Umbilical cord (tissue), 2 donors: Measurements from ENCODE around the gene TMC6. TPM values are rescaled to one million over a fixed set of nuclear protein-coding genes. Genes with fewer than 3 reads are reported as not detected.
"Not testable (repeated sequence)": the region's sequence is repeated elsewhere in the genome, so short reads cannot be mapped to it uniquely, and the experiment has no call there.

ENCODE experiments used
- DNase-seq: peaks from one replicate; pipeline ENCODE4 v3.0.0-alpha.2; 2015; ENCODE audit warnings: low spot score
- total RNA-seq: library from RNA; depleted of rRNA; stranded (reverse); fragments of >200 nt; gene quantifications from one replicate; pipeline ENCODE4 v1.2.3, GENCODE V29; 2014; ENCODE audit warnings: low replicate concordance; ENCODE audit not compliant: insufficient read depth

TMC6 gene
- total RNA-seq, 1 donor from 2014 or later: 20.9 TPM

DNA sequence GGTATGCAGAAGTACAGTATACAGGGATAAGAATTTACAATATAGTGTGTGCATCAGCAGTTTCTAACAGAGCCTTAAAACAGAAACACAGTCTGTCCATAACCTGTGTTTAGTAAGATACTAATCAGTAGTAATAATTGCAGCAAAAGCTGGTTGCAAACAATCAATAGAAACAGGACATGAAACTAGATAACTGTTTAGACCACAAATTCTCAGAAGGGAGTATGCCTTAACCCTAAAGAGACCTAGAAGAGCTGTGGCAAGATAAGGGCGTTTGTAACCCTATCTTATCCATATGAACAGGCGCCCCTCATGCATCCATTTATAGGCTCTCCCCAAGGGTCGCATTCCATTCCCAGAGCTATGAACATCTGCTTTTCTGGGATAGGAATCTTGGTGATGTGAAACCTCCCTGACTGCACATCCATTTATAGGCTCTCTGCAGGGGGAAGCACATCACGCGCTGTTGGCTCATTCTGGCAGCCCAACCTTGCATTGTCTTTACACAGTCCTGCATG lies 46.1 kb downstream of the TMC6 start:
- not testable (repeated sequence) for DNase-seq

DNA sequence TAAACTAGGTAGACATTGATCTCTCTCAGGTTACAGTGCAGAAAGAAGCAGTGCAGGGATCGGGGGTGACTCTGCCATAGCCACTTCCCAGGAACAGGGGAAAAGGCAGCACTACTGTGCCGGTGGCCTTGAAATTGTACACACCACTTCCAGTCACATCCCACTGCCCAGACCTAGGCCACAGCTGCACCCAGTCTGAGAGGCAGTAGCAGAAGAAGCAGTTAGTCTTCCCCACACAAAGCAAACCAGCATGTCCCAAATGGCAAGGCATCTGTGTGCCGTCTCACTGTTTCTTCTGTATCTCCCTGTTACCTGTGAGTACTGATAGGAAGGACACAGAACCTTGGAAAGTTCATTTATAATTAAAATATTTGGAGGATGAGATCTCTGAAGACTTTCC lies 47.0 kb downstream of the TMC6 start:
- no peak for DNase-seq

DNA sequence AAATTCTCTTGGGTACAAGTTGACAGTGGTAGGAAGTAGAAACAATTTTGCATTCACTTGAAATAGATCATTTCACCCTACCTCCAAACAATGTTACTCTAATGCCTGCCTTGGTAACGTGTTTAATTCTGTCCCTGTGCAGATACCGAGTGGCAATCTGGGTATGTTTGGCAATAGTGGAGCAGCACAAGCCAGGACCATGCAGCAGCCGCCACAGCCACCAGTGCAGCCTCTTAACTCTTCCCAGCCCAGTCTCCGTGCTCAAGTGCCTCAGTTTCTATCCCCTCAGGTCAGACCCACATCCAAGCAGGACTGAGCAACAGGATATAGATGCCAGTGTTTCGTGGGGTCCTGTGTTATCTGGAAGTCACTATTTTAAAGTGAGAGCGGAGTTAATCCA lies 49.3 kb downstream of the TMC6 start:
- no peak for DNase-seq

DNA sequence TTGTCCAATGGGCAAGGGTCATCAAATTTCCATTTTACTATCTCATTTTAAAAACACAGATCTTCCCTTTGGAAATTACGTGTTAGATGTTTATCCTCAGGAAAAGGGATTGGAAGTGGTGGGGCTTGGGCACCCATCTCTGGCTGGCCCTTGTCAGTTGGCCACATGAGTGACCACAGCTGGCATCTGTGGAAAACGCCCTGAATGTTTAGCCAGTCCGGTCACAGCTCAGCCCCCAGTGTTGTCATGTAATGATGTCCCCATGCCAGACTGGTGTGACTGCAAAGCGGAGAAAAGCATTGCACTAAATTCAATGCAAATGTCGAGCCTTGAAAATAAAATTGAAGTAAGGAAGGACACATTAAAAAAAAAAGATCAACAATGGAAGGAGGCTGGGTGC lies 53.0 kb downstream of the TMC6 start:
- no peak for DNase-seq

DNA sequence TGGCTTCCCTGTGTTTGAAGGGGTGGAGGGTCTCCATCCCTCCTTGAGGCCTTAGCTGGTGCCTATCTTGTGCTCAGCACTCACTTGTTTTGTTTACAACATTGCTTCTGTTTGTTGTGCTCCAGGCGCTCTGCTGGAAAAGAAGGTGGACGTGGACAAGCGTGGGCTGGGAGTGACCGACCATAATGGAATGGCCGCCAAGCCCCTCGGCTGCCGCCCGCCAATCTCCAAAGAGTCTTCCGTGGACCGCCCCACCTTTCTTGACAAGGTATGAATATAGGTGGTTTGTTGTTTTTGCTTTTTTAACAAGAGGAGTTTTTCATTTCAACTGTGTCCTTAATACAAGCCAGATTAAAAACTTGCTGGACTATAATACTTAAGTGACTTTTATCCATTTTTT lies 53.5 kb downstream of the TMC6 start:
- no peak for DNase-seq

DNA sequence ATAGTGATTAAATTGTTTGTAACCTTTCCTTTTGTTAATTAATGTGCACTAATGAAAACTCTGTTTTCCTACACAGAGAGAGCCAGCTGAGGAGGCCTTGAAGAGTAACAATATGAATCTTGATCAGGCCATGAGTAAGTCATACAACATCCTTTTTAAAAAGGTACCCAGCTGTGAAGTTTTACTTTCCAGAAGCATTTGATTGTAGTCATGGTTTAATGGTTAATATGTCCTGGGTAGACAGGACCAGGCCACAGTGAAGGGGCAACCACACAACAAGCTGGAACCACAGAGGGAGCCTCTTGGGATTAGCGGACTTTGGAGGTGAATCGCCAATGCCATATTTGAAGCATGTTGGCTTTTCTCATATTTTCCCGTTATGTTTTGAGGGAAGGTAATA lies 55.6 kb downstream of the TMC6 start:
- no peak for DNase-seq

DNA sequence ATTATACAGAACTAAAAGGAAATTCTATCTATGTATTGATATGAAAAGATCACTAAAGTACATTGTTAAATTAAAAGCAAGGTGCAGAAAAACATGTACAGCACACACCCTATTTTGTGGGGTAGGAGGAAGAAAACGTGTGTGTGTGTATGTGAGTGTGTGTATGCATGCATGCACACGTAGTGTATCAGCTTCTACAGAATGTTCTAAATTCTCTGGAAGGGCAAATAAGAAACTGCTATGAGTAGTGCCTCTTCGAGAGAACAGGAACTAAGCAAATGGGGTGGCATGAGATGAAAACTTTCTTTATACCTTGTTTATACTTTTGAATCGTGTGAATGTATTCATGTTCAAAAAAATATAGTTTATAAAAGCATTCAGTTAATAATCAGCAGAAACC lies 58.9 kb downstream of the TMC6 start:
- no peak for DNase-seq

DNA sequence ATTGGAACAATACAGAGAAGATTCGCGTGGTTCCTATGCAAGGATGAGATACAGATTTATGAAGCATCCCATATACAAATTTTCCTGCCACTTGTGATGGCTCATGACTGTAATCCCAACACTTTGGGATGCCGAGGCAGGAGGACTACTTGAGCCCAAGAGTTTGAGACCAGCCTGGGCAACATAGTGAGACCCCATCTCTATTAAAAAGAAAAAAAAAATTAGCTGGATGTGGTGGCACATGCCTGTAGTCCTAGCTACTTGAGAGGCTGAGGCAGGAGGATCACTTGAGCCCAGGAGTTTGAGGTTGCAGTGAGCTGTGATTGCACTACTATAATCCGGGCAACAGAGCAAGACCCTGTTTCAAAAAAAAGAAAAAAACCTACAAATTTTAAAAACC lies 61.6 kb downstream of the TMC6 start:
- DNase-seq: not testable (repeated sequence)

DNA sequence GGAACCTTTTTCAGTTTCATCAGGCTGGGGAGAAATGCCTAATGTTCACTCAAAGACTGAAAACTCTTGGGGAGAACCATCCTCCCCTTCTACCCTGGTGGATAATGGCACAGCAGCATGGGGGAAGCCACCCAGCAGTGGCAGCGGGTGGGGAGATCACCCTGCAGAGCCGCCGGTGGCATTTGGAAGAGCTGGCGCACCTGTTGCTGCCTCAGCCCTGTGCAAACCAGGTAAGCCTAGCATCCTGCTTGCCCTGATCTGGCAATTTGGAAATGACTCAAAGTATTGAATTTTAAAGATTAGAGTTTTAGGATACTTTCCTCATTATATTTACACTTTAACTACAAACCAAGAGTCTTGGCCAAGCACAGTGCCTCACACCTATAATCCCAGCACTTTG lies 63.8 kb downstream of the TMC6 start:
- no peak for DNase-seq

DNA sequence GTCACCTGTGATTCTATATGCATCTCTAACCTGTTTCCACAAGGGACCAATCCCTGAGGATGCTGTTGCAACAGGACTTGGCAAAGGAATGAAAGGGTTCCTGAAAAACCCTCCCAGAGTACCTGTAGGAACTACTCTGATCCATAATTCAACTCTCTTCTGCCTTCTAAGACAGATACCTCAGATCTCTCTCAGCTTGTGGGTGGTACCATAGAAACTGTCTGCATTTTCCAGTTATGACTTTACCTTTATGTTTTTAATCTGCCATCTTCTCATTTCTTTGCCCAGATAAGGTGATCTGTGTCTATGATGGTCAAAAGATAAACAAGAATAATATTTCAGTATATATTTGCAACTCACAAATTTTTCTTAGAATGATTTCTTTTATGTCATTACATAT lies 65.1 kb downstream of the TMC6 start:
- DNase-seq: no peak

DNA sequence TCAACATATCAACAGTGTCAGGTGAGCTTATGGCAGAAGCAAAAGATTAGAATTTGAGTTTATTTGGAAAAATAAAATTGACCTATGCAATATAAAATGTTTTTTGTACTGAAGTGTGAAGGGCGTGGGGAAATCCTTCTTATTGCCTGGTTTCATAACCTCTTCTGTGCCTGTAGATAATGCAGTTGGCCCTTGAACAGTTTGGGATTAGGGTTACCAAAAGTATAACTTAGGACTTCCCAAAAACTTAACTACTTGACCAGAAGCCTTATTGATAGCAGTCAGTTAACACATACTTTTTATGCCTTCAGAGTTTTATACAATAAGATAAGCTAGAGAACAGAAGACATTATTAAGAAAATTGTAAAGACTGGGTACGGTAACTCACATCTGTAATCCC lies 66.0 kb downstream of the TMC6 start:
- no peak for DNase-seq

Other genes with a start within 250 kb of the TMC6 start
- gene TNRC6C, start 170.1 kb downstream of the TMC6 start, total RNA-seq: 8.9 TPM
- gene TMC8, start 2.0 kb upstream of the TMC6 start, total RNA-seq: not detected
- gene C17orf99, start 17.6 kb upstream of the TMC6 start, total RNA-seq: 7.2 TPM
- 31.8 TPM for gene SYNGR2, start 39.8 kb upstream of the TMC6 start, total RNA-seq
- 8.9 TPM for gene TK1, start 58.3 kb upstream of the TMC6 start, total RNA-seq
- gene AFMID, start 58.6 kb upstream of the TMC6 start, total RNA-seq: 5.3 TPM
- 25.0 TPM for gene BIRC5, start 85.5 kb upstream of the TMC6 start, total RNA-seq
- 0.96 TPM for gene TMEM235, start 102.9 kb upstream of the TMC6 start, total RNA-seq
- gene SOCS3, start 231.3 kb upstream of the TMC6 start, total RNA-seq: 137 TPM
- gene PGS1, start 249.9 kb upstream of the TMC6 start, total RNA-seq: 35.4 TPM